ENCODE measurements around the gene TP53RK.

- peak; percentile 88 for TF ChIP-seq CTCF (IDR thresholded peaks at IDR 0.05)
- TF ChIP-seq ATF3 (CRISPR knock-in tag; conservative IDR thresholded peaks at IDR 0.05): no peak
Observed at GRCh38 chr20:46681032-46681854, 8.0 kb downstream of the TP53RK start.
